TTC549 (cell line): ENCODE results near the gene ATP8A2.

ENCODE experiments used
- FAIRE-seq: peaks from 2 replicates; lab custom pipeline; 2012; peaks lifted over from hg19 to GRCh38; lab: Jason Lieb, UNC

The ATP8A2 gene

DNA sequence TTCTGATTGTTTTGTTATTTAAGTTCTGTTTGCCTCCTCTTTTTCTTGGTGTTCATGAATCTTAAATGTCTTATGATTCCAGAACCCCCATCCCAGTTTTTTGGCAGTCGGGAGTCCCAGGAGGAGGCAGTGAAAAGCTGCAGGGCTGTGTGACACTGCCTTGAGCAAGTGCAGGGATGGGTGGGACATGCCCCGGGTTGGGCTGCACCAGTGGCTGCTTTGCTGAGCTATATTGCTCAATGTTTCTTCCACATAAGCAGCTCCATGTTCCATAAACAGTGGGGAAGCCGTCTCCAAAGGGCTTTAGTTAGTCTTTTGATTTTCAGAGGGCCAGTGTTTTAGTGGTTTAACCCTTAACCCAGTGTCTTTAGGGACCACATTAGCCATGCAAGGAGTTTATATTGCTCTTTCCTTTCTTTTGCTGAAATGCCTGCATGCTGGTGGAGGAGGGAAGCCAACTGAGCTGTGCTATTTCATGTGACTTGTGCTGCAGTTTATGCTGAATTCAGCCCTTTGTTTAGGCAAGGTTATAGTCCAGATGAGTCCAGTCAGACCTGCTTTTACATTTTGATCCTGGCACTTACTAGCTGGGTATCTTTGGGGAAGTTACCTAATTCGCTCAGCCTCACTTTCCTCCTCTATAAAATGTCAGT, 13.1 kb downstream of the ATP8A2 start:
- FAIRE-seq: no peak

- no peak for FAIRE-seq
Observed at GRCh38 chr13:25391932-25392331, 20.2 kb downstream of the ATP8A2 start.

DNA sequence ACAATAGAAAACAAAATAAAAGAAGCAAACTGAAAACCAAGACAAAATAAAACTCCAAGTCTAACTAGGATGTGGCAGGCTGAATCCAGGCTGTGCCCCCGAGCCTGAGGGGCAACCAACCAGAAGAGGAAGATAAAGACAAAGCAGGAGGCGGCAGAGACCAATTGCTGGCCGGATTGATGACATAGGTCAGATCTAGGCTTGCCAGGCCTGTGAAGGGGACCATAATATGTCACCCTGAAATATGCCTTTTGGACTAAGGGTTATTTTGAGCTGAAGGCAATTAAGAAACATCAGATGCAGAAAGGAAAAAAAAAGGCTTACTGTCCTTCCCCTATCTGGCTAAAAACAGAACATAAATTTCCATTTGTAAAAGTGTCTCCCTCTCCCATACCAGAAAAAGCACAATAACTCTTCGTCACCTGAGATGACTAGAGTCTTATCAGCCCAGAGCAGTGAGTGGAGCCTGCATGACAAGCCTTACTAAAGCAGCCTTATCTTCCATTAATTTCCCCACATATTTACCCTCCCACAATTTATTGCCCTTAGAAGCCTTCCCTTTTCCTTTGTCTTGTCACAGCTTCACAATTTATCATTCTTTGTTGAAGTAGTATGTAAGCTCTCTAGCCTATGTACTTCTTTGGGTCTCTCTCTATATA, 22.8 kb downstream of the ATP8A2 start:
- FAIRE-seq: no peak

DNA sequence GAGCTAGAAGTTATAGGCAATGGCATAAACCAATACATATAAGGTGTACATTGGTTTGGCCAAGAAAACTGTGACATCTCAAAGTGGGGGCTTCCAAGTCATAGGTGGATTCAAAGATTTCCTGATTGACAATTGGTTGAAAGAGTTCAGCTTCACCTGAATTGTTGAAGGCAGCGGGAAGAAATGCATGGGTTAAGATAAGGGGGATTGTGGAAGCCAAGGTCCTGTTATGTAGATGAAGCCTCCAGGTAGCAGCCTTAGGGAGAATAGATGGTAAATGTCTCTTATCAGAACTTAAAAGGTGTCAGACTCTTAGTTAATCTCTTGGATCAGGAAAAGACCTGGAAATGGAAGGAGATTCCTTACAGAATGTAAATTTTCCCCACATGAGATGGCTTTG, 26.0 kb downstream of the ATP8A2 start:
- FAIRE-seq: no peak

DNA sequence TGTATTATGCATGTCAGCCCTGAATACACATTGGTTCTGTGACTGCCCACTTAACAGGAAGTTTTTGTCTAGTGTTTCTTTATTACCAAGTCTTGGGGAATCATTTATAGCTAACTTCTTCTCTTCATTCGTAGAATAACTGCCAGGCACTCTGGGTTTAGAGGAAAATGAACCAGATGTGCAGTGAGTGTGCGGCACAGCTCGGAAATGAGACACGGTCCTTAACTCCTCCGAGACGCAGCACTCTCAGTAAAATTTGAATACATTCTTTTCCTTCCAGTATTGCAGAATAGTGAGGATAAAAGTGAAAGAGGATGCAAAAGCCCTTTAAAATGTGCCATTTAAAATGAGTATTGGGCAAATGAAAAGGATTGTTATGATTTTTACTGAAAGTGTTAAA, 29.2 kb downstream of the ATP8A2 start:
- FAIRE-seq: no peak

GRCh38 chr13:25401958-25402357, 30.2 kb downstream of the ATP8A2 start:
- no peak for FAIRE-seq

DNA sequence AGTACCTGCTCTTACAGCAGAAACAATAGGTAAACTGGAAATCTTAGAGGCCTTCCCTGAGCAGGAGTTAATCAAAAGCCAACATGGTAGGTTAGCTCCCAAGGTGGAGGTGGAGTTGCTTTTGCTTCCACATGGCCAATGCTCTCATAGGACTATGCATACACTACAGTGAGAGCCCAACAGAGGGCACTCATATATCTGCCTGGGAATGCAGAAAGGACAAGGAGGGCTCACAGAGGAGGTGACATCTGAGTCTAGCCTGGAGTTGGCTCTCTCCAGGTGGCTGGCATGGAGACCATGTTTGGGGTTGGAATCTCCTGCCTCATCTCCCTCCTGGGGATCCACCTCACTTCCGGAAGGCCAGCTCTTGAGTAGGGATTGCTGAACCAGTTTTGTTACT, 34.6 kb downstream of the ATP8A2 start:
- FAIRE-seq: no peak

DNA sequence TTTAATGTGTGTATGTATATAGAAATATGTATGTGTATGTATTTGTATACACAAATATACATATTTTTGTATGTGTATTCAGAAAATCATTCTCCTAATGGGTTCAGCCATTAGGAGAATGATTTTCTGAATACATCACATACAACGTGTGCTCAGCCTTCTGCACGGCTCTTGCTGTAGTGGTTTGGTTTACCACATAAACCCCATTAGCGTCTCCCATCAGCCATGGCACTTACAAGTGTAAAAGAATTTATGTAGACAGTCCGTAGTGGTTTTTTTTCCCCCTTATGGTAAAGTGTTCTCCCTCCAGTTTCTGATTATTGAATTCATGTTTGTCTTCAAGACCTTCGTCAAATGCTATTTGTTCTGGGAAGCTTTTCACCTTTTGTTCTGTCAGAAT, 38.2 kb downstream of the ATP8A2 start:
- FAIRE-seq: no peak

DNA sequence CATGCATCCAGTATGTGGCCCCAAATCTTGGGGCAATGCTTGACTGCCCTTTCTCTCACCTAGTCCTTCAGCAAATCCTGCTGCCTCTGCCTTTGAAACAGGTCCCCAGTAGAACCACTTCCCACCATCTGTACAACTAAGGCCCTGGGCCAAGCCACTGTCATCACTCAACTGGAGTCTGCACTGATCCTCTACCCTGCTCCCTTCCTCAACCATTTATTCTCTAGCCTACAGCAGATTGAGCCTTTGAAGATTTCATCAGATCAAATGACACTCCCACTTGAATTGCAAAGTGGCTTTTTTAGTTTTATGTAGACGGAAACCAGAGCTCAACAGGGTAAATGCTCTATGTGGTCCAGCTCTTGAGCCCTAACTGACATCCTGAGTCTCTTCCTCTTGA, 43.5 kb downstream of the ATP8A2 start:
- no peak for FAIRE-seq

DNA sequence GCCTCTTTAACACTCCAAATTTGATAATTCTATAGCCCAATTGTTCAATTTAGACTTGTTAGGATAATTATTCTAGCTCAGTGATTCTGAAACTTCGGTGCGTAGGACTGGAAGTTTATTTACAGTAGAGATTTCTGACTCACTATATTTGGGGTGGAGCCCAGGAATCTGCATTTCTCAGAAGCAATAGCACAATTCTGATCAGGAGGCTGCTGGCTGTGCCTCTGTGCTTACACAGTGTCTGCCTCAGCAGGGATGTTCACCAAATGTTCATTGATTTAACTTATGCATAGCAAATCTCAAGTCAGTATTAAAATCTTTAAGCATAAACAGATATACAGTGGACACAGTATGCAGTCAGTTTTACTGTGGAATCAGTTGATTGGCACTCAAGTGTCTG, 45.8 kb downstream of the ATP8A2 start:
- no peak for FAIRE-seq

DNA sequence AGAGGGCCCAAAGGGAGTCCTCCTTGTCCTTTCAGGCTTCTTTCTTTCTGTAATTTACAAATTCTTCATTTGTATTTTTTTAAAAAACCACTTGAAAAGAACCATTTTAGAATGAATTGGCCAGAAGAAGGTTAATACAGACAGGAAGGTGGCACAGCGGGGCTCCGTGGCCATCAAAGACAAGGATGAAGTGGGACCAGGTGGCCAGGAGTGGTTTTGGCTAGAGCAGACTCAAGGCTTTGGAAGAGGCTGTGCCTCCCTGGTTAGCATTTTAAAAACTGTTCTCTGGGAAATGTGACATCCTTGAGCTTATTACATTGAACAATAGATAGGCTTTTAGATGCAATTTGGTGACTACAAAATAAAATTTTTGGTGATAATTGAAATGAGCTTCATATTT, 48.4 kb downstream of the ATP8A2 start:
- FAIRE-seq: no peak

- no peak for FAIRE-seq
Observed at GRCh38 chr13:25421612-25422011, 49.8 kb downstream of the ATP8A2 start.

- FAIRE-seq: no peak
Observed at GRCh38 chr13:25422153-25422552, 50.4 kb downstream of the ATP8A2 start.

DNA sequence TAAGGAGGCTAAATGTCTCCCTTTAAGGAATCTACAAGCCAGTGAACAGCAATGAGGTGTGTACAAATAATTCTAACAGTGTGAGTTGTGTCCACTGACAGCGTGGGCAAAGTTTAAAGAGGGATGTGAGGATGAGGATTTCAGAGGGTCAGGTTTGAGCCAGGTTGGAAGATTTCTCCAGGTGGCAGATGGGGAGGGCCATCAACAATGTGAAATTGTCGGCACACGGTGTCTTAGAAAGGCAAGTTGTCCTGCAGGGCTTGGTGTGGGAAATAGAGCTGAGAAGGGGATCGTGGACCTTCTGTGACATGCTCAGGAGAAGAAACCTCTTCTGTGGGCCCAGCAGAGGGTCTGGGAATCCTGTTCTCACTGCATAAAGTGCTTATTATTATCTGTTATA, 52.1 kb downstream of the ATP8A2 start:
- no peak for FAIRE-seq

DNA sequence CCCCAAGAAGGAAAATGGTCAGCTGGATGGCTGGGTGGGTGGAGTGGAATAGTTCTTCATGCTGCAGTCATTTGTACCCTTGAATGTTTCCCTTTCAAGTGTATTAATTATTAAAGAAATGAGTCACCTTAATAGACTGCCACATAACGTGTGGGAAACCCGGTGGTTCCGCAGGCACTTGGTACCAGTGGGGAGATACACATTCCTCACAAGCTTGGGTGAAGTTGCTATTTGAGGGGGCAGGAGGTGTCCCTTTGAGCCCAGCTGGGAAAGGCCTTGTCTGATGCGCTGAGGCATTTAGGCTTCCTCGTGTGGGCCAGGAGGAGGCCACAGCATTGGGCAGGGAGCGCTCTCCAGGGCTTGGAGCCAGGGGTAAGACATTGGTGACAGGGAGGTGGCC, 57.7 kb downstream of the ATP8A2 start:
- FAIRE-seq: no peak

GRCh38 chr13:25432691-25433090, 60.9 kb downstream of the ATP8A2 start:
- FAIRE-seq: no peak

- no peak for FAIRE-seq
Observed at GRCh38 chr13:25440061-25440460, 68.3 kb downstream of the ATP8A2 start.

- FAIRE-seq: no peak
Observed at GRCh38 chr13:25446261-25446660, 74.5 kb downstream of the ATP8A2 start.

- no peak for FAIRE-seq
Observed at GRCh38 chr13:25447396-25447795, 75.6 kb downstream of the ATP8A2 start.

- FAIRE-seq: no peak
Observed at GRCh38 chr13:25453850-25454365, 82.1 kb downstream of the ATP8A2 start.

DNA sequence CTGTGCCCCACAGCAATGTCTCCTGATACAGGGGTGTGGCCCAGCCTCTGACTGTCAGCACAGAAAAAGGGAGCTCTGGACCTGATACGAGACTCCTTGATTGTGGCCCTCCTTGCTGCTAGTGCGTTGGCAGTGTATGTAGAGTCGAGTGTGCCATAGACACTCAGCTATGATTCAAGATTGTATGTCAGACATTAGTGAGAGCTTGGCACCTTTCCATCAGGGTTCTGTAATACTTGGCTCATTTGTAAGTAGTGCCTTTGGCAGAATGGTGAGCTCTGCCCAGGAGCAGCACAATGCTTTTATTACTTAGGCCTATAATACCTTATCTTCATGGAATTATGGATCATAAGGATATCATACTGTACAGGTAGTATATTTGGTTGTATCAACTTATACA, 83.4 kb downstream of the ATP8A2 start:
- FAIRE-seq: no peak

DNA sequence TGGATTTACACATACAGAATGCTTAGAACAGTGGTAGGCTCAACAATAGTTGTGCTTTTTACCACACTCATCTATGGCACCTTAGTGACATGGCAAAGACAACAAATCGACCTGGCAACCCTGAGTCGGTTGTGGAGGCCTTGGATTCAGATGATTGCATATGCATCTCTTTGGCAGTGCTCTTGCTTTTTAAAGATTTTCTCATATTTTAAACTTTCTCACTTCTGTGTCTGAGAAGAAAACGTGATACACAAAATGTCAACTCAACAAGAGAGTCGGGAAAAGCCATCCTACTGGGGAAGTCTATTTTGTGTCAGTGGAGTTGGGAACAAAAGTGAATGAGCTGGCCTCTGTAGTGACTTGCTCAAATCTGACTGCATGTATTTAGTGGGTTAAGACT, 85.8 kb downstream of the ATP8A2 start:
- FAIRE-seq: no peak

DNA sequence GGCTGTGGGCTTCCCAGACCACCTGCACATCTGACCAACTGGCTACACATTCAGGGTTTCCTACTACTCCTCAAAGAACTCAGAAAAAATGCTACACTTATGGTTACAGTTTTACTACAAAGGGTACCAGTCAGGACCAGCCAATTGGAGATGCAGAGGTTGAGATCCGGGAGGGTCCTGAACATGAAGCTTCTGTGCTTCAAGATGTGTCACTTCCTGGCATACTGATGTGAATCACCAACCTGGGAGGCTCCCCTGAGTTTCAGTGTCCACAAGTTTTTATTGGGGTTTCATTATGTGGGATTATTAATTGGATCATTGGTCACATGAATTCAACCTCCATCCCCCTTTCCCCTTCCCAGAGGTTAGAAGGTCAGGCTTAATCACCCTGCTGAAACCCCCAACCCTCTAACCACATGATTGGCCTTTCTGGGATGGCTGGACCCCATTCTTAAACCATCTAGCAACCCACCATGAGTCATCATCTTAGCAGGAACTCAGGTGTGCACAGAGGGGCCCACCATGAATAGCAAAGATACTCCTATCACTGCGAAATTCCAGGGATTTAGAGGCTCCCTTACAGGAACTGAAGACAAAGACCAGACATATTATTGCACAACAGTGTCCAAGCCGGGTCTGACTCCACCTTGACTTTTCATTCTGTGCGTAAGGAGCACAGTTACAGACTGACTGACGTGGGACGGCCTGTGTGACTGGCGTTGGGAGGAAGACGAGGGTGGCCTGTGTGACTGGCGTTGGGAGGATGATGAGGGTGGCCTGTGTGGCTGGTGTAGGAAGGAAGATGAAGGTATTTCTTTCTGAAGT, 90.7 kb downstream of the ATP8A2 start:
- no peak for FAIRE-seq
